GM18951 (cell line): ENCODE results near the gene GPR21.

ENCODE experiments used
- POLR2A ChIP-seq: IDR thresholded peaks from 4 replicates; pipeline ENCODE4 v1.6.1; 2011; ENCODE audit warnings: mild to moderate bottlenecking; ENCODE audit not compliant: insufficient read length, insufficient read depth; ENCODE audit errors: extremely low read depth
- in situ Hi-C: fragments of 300-500 bp; cut with MboI; formaldehyde crosslinking; loops from one replicate; pipeline ENCODE4 v1.12.0; 2022; ENCODE audit warnings: low sequenced_read_pairs, mixed read lengths, inconsistent platforms; ENCODE audit not compliant: unreplicated experiment

Gene GPR21

GRCh38 chr9:123041489-123041888, 8.0 kb downstream of the GPR21 start:
- in situ Hi-C loops: no loop called here
- no peak for TF ChIP-seq POLR2A

- TF ChIP-seq POLR2A: no peak
- in situ Hi-C loops: no loop called here
Measured at GRCh38 chr9:123043081-123043939, 9.8 kb downstream of the GPR21 start.

GRCh38 chr9:123044586-123044985, 11.1 kb downstream of the GPR21 start:
- no peak for TF ChIP-seq POLR2A
- in situ Hi-C loops: no loop called here

GRCh38 chr9:123046406-123047195, 13.1 kb downstream of the GPR21 start:
- TF ChIP-seq POLR2A: no peak
- in situ Hi-C loops: no loop called here

DNA sequence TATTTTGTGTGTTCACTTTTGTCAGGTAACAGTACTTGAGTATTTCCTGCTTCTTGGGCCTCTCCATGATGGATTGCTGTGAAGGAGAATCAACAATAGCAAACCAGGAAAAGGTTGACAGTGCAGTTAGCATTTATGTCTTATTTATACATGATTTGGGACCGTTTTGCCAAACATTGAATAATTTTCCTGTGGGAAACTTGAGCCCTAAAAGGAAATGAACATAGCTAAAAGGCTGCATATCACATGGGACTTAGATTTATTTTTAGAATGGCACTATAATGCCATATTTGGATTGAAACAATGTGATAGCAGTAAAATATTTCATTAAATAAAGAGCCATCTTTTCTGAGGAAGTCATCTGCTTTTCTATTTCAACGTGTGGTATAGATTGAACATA, 15.3 kb downstream of the GPR21 start:
- in situ Hi-C loops: no loop called here
- TF ChIP-seq POLR2A: no peak

GRCh38 chr9:123049589-123050222, 16.2 kb downstream of the GPR21 start:
- TF ChIP-seq POLR2A: no peak

GRCh38 chr9:123053046-123053445, 19.6 kb downstream of the GPR21 start:
- no peak for TF ChIP-seq POLR2A
- in situ Hi-C loops: no loop called here

More at GRCh38 chr9:123049589-123050222, 16.2 kb downstream of the GPR21 start:
- in situ Hi-C loops: no loop called here

GRCh38 chr9:123053711-123054110, 20.2 kb downstream of the GPR21 start:
- no peak for TF ChIP-seq POLR2A
- in situ Hi-C loops: no loop called here

DNA sequence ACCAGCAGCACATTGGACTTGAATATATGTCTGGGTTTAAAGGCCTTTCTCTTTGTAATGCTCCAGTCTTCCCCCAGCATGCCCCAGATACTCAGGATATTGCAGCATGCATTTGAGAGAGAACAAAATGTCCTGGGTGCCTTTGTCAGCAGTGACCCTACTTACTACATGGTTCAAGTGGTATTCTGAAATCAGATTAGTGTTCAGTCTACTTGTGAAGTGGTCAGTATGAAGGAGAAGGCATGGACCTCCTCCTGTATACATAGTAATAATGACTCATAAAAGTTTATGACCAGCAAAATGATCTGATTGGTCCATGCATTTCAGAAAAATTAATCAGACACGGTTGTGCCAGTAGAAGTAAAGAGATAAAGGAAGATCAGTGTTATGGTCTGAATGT, 25.4 kb downstream of the GPR21 start:
- no peak for TF ChIP-seq POLR2A
- in situ Hi-C loops: no loop called here

- in situ Hi-C loops: no loop called here
- no peak for TF ChIP-seq POLR2A
Measured at GRCh38 chr9:123059472-123060220, 26.2 kb downstream of the GPR21 start.

DNA sequence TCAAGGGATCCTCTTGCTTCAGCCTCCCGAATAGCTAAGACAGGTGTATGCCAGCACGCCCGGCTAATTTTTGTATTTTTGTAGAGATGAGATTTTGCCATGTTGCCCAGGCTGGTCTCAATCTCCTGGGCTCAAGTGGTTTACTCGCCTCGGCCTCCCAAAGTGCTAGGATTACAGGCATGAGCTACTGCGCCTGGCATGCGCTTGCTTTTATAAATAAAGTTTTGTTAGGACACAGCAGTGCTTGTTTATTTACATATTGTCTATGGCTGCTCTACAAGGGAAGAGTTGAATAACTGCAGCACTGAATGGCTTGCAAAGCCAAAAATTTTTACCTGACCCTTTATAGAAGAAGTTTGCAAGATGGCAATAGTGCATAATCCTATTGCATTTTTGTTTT, 27.7 kb downstream of the GPR21 start:
- TF ChIP-seq POLR2A: no peak
- in situ Hi-C loops: no loop called here

- in situ Hi-C loops: no loop called here
- no peak for TF ChIP-seq POLR2A
Measured at GRCh38 chr9:123062351-123063176, 29.1 kb downstream of the GPR21 start.
